Measurements from ENCODE around the gene MLXIP. TPM values are rescaled to one million over a fixed set of nuclear protein-coding genes. Genes with fewer than 3 reads are reported as not detected.
"Not testable (repeated sequence)": the region's sequence is repeated elsewhere in the genome, so short reads cannot be mapped to it uniquely, and the experiment has no call there.

The MLXIP gene
- total and polyA plus RNA-seq, 7 donors, result 50.9 to 184 (median 114) TPM

GRCh38 chr12:122100568-122100967 is 22.0 kb downstream of the MLXIP start:
- 82 to 94% (median 84%) methylated on average over 1 of the region's 1 CpG for WGBS, 3 donors
- Histone ChIP-seq H3K9me3 (no peaks in the 10 kb centered on the region), H3K4me1 (peaks cover 85% of the 10 kb centered on the region), H3K27me3 (ENCODE audit: insufficient read depth in 3 of 3, low read length in 2 of 3) (no peaks in the 10 kb centered on the region), H3K4me3 (no peak overlapping the region), H3K36me3 (ENCODE audit: insufficient read depth in 1 of 2, low read depth in 1 of 2) (no peaks in the 10 kb centered on the region), H3K27ac (peak overlapping the region; percentile 97)
- TF ChIP-seq CTCF (IDR thresholded peaks at IDR 0.05), result no peak
- intact Hi-C loops (cut with DNase I), result no loop called here
- no peak for DNase-seq
- no peak for ATAC-seq

- H3K4me3 ChIP-seq, result no peak overlapping the region
- no peak for TF ChIP-seq CTCF (IDR thresholded peaks at IDR 0.05)
- H3K27me3 ChIP-seq (ENCODE audit: insufficient read depth in 3 of 3, low read length in 2 of 3), result no peaks in the 10 kb centered on the region
- H3K4me1 ChIP-seq, result peaks cover 85% of the 10 kb centered on the region
- no peaks in the 10 kb centered on the region for H3K9me3 ChIP-seq
- peak overlapping the region; percentile 97 for H3K27ac ChIP-seq
- 48 to 57% (median 55%) methylated on average over 3 of the region's 3 CpGs for WGBS, 3 donors
- intact Hi-C loops (cut with DNase I), result no loop called here
- no peak for ATAC-seq
- DNase-seq, result no peak
- peaks cover 0 to 3% of the 10 kb centered on the region in 2 donors for H3K36me3 ChIP-seq (ENCODE audit: insufficient read depth in 1 of 2, low read depth in 1 of 2)
These were observed 23.8 kb downstream of the MLXIP start for GRCh38 chr12:122102331-122102730.

- Histone ChIP-seq H3K9me3 (no peaks in the 10 kb centered on the region), H3K27me3 (ENCODE audit: insufficient read depth in 3 of 3, low read length in 2 of 3) (no peaks in the 10 kb centered on the region), H3K4me1 (peaks cover 76% of the 10 kb centered on the region), H3K36me3 (ENCODE audit: insufficient read depth in 1 of 2, low read depth in 1 of 2) (peaks cover 0 to 3% of the 10 kb centered on the region in 2 donors), H3K27ac (peak overlapping the region; percentile 97), H3K4me3 (no peak overlapping the region)
- 28 to 43% (median 32%) methylated on average over 7 of the region's 7 CpGs for WGBS, 3 donors
- DNase-seq, result no peak
- ATAC-seq, result peak in 1 of 4 donors; percentile 15
- TF ChIP-seq CTCF (IDR thresholded peaks at IDR 0.05), result no peak
- intact Hi-C loops (cut with DNase I), result no loop called here
These were observed 26.3 kb downstream of the MLXIP start for GRCh38 chr12:122104844-122105243.

GRCh38 chr12:122105496-122105895 is 26.9 kb downstream of the MLXIP start:
- H3K27ac ChIP-seq, result peak overlapping the region; percentile 97
- H3K4me3 ChIP-seq; DNase-seq; ATAC-seq; H3K27me3 ChIP-seq (ENCODE audit: insufficient read depth in 3 of 3, low read length in 2 of 3); intact Hi-C loops (cut with DNase I); H3K36me3 ChIP-seq (ENCODE audit: insufficient read depth in 1 of 2, low read depth in 1 of 2); H3K9me3 ChIP-seq: not testable (repeated sequence)
- H3K4me1 ChIP-seq, result peaks cover 69% of the 10 kb centered on the region
- 75 to 94% (median 89%) methylated on average over 11 of the region's 11 CpGs for WGBS, 3 donors

- ATAC-seq, result peak; percentile 21 to 54 (median 44)
- intact Hi-C loops (cut with DNase I), result no loop called here
- H3K9me3 ChIP-seq, result no peaks in the 10 kb centered on the region
These were observed 28.3 kb downstream of the MLXIP start for GRCh38 chr12:122106843-122107242.

More at GRCh38 chr12:122106843-122107242, 28.3 kb downstream of the MLXIP start:
- Histone ChIP-seq H3K27me3 (ENCODE audit: insufficient read depth in 3 of 3, low read length in 2 of 3) (no peaks in the 10 kb centered on the region), H3K27ac (peak overlapping the region; percentile 97), H3K36me3 (ENCODE audit: insufficient read depth in 1 of 2, low read depth in 1 of 2) (peaks cover 0 to 3% of the 10 kb centered on the region in 2 donors), H3K4me3 (no peak overlapping the region), H3K4me1 (peaks cover 65% of the 10 kb centered on the region)
- DNase-seq, result no peak
- no peak for TF ChIP-seq CTCF (IDR thresholded peaks at IDR 0.05)
- 26 to 56% (median 29%) methylated on average over 8 of the region's 8 CpGs for WGBS, 3 donors

Data from psoas muscle (tissue), 8 donors.